Endodermal cell (in vitro differentiated cells): ENCODE results near the gene NOL6. TPM values are rescaled to one million over a fixed set of nuclear protein-coding genes. Genes with fewer than 3 reads are reported as not detected.
A peak's percentile ranks its signal among the peaks of the same experiment; 100 is the strongest.
"Not testable (repeated sequence)": the region's sequence is repeated elsewhere in the genome, so short reads cannot be mapped to it uniquely, and the experiment has no call there.

ENCODE experiments used
- DNase-seq: peaks from one replicate; pipeline ENCODE4 v3.0.0-alpha.2; 2017
- H3K27ac ChIP-seq: 2 replicates; pipeline ENCODE4 v1.5.1; 2013; ENCODE audit warnings: mild to moderate bottlenecking, low read depth, low read length, moderate library complexity
- H3K27me3 ChIP-seq: 2 replicates; pipeline ENCODE4 v1.6.1; 2013; ENCODE audit warnings: mild to moderate bottlenecking, low read length, moderate library complexity; ENCODE audit not compliant: insufficient read depth, control insufficient read depth, poor library complexity, severe bottlenecking
- H3K36me3 ChIP-seq: 2 replicates; pipeline ENCODE4 v1.7.0; 2013; ENCODE audit warnings: mild to moderate bottlenecking, low read length, moderate library complexity; ENCODE audit not compliant: control insufficient read depth, insufficient read depth
- H3K4me1 ChIP-seq: one replicate; pipeline ENCODE4 v1.7.0; 2013; ENCODE audit warnings: low read length; ENCODE audit not compliant: control insufficient read depth, insufficient read depth
- H3K4me3 ChIP-seq: 2 replicates; pipeline ENCODE4 v1.5.1; 2013; ENCODE audit warnings: mild to moderate bottlenecking, low read length, moderate library complexity
- H3K9ac ChIP-seq: 2 replicates; pipeline ENCODE4 v1.6.1; 2013; ENCODE audit warnings: mild to moderate bottlenecking, low read length, moderate library complexity; ENCODE audit not compliant: poor library complexity, severe bottlenecking; ENCODE audit errors: extremely low read depth
- H3K9me3 ChIP-seq: 2 replicates; pipeline ENCODE4 v1.6.1; 2013; ENCODE audit warnings: mild to moderate bottlenecking, low read length, moderate library complexity; ENCODE audit not compliant: control insufficient read depth
- H3K27ac Mint-ChIP-seq: 2 replicates; pipeline ENCODE4 v1.8.0; 2020; ENCODE audit warnings: mixed read lengths
- H3K27me3 Mint-ChIP-seq: 2 replicates; pipeline ENCODE4 v1.8.0; 2021; ENCODE audit warnings: mild to moderate bottlenecking, mixed read lengths; ENCODE audit not compliant: insufficient read depth
- H3K36me3 Mint-ChIP-seq: 2 replicates; pipeline ENCODE4 v1.8.0; 2020; ENCODE audit warnings: low read depth, mixed read lengths
- H3K4me1 Mint-ChIP-seq: 2 replicates; pipeline ENCODE4 v1.8.0; 2020; ENCODE audit warnings: mixed read lengths
- H3K4me3 Mint-ChIP-seq: 2 replicates; pipeline ENCODE4 v1.8.0; 2020; ENCODE audit warnings: mild to moderate bottlenecking, moderate library complexity, mixed read lengths
- H3K9me3 Mint-ChIP-seq: 2 replicates; pipeline ENCODE4 v1.8.0; 2020; ENCODE audit warnings: mild to moderate bottlenecking, mixed read lengths
- CTCF ChIP-seq: fragments of 200-600 bp; sonication (generic); conservative IDR thresholded peaks from 2 replicates; pipeline ENCODE4 v1.5.0; 2021; ENCODE audit warnings: antibody characterized with exemption, mild to moderate bottlenecking
- WGBS, 2 experiments: methylation state at CpG; one replicate each; pipeline versions ENCODE4 v1.1.5 to v1.1.7; 2013; ENCODE audit warnings: missing lambda C conversion rate in 2 of 2, mixed read lengths in 1 of 2; ENCODE audit not compliant: insufficient coverage in 1 of 2, insufficient read length in 1 of 2; 5-methylcytosine and 5-hydroxymethylcytosine counted together
- total RNA-seq, 2 donors: library from RNA; stranded (reverse); fragmentation: NEBNext Ultra II Directional in 1 of 2; extraction: Animal tissue kit (Norgen Biotek cat#: 25700) in 1 of 2; gene quantifications; 2 replicates in 1 of 2; 3 replicates in 1 of 2; pipeline ENCODE4 v1.2.1, GENCODE V29; 2021

Gene NOL6
- total RNA-seq, 2 donors from 2014 or later: 34.2 to 34.6 TPM

- Mint-ChIP-seq H3K36me3 (peaks cover 15% of the 10 kb centered on the region), H3K4me3 (no peak overlapping the region), H3K27ac (no peak overlapping the region), H3K4me1 (peaks cover 7% of the 10 kb centered on the region), H3K9me3 (no peaks in the 10 kb centered on the region), H3K27me3 (no peaks in the 10 kb centered on the region)
- Histone ChIP-seq H3K4me3 (no peak overlapping the region), H3K27me3 (no peaks in the 10 kb centered on the region), H3K9ac (no peak overlapping the region), H3K4me1 (no peaks in the 10 kb centered on the region), H3K36me3 (peaks cover 32% of the 10 kb centered on the region), H3K27ac (no peak overlapping the region), H3K9me3 (no peaks in the 10 kb centered on the region)
- no peak for TF ChIP-seq CTCF
- 87% methylated on average over 3 of the region's 3 CpGs; no CpG with 5 or more reads in 1 of the 2 experiments for WGBS, 2 experiments
- DNase-seq: no peak
Observed at GRCh38 chr9:33459115-33459514, 14.6 kb downstream of the NOL6 start.

GRCh38 chr9:33458444-33458843 lies 15.3 kb downstream of the NOL6 start:
- no peaks in the 10 kb centered on the region for H3K27me3 ChIP-seq
- no peaks in the 10 kb centered on the region for H3K9me3 ChIP-seq
- H3K4me3 ChIP-seq: no peak overlapping the region
- peak; percentile 60 for DNase-seq
- Mint-ChIP-seq H3K4me1 (peaks cover 7% of the 10 kb centered on the region), H3K27ac (peak overlapping the region; percentile 81), H3K9me3 (no peaks in the 10 kb centered on the region), H3K27me3 (no peaks in the 10 kb centered on the region), H3K36me3 (peaks cover 10% of the 10 kb centered on the region), H3K4me3 (no peak overlapping the region)
- WGBS, 2 experiments: 73% methylated on average over 4 of the region's 4 CpGs; no CpG with 5 or more reads in 1 of the 2 experiments
- H3K9ac ChIP-seq: no peak overlapping the region
- H3K36me3 ChIP-seq: peaks cover 27% of the 10 kb centered on the region
- H3K27ac ChIP-seq: no peak overlapping the region
- no peaks in the 10 kb centered on the region for H3K4me1 ChIP-seq
- no peak for TF ChIP-seq CTCF

GRCh38 chr9:33455945-33456344 lies 17.8 kb downstream of the NOL6 start:
- Histone ChIP-seq H3K27me3 (no peaks in the 10 kb centered on the region), H3K27ac (no peak overlapping the region), H3K4me3 (no peak overlapping the region), H3K4me1 (no peaks in the 10 kb centered on the region), H3K36me3 (peaks cover 4% of the 10 kb centered on the region), H3K9me3 (no peaks in the 10 kb centered on the region), H3K9ac (no peak overlapping the region)
- H3K4me3 Mint-ChIP-seq: no peak overlapping the region
- peaks cover 9% of the 10 kb centered on the region for H3K4me1 Mint-ChIP-seq
- no peak for TF ChIP-seq CTCF
- DNase-seq: no peak
- H3K9me3 Mint-ChIP-seq: no peaks in the 10 kb centered on the region
- H3K36me3 Mint-ChIP-seq: no peaks in the 10 kb centered on the region
- H3K27ac Mint-ChIP-seq: no peak overlapping the region
- no peaks in the 10 kb centered on the region for H3K27me3 Mint-ChIP-seq
- 87 to 92% methylated on average over 5 to 7 of the region's 7 CpGs for WGBS, 2 experiments

GRCh38 chr9:33455456-33455855 lies 18.3 kb downstream of the NOL6 start:
- H3K4me1 ChIP-seq, H3K4me3 Mint-ChIP-seq, H3K4me3 ChIP-seq, H3K36me3 ChIP-seq, H3K36me3 Mint-ChIP-seq, H3K27ac Mint-ChIP-seq, H3K9me3 Mint-ChIP-seq, H3K9ac ChIP-seq, H3K27me3 ChIP-seq, H3K9me3 ChIP-seq, H3K27ac ChIP-seq, H3K4me1 Mint-ChIP-seq, DNase-seq, H3K27me3 Mint-ChIP-seq: not testable (repeated sequence)
- WGBS, 2 experiments: 97% methylated on average over 8 of the region's 8 CpGs; no CpG with 5 or more reads in 1 of the 2 experiments

GRCh38 chr9:33454661-33455026 lies 19.1 kb downstream of the NOL6 start:
- H3K36me3 ChIP-seq, H3K9ac ChIP-seq, H3K4me1 ChIP-seq, H3K4me3 ChIP-seq, H3K9me3 Mint-ChIP-seq, H3K27ac Mint-ChIP-seq, H3K9me3 ChIP-seq, H3K36me3 Mint-ChIP-seq, H3K27ac ChIP-seq, H3K27me3 Mint-ChIP-seq, H3K4me1 Mint-ChIP-seq, H3K27me3 ChIP-seq, DNase-seq, H3K4me3 Mint-ChIP-seq: not testable (repeated sequence)
- 94 to 100% methylated on average over 2 to 5 of the region's 5 CpGs for whole genome bisulfite sequencing, 2 experiments
